B cell (primary cell): Measurements from ENCODE around the gene TIMM44. TPM values are rescaled to one million over a fixed set of nuclear protein-coding genes. Genes with fewer than 3 reads are reported as not detected.

ENCODE experiments used
- polyA plus RNA-seq: library from polyadenylated mRNA; depleted of rRNA; stranded (reverse); fragments of >200 nt; gene quantifications from 2 replicates; pipeline ENCODE4 v1.2.3, GENCODE V29; 2012
- total RNA-seq, 2 donors: library from RNA; stranded (reverse); fragments of 120-200 nt in 1 of 2; gene quantifications; 1 replicate in 1 of 2; 2 replicates in 1 of 2; pipeline versions ENCODE4 v1.2.3 to v1.2.4, GENCODE V29; 2013 to 2022

TIMM44 gene
- total and polyA plus RNA-seq, 2 donors (not counting 1 experiment from before 2014, with no cell fraction given) = 48.9 to 66.5 TPM

Other genes starting within 250 kb of the TIMM44 start
- gene FCER2, start 241.5 kb downstream of the TIMM44 start, total RNA-seq = 16.3 and 17.1 TPM in 2 replicates
- gene FCER2, start 241.5 kb downstream of the TIMM44 start, polyA plus RNA-seq = 419 and 497 TPM in 2 replicates
- gene CLEC4G, start 211.6 kb downstream of the TIMM44 start, total RNA-seq = not detected in 2 replicates
- 0.58 and 1.3 TPM in 2 replicates for gene CLEC4G, start 211.6 kb downstream of the TIMM44 start, polyA plus RNA-seq
- gene CD209, start 196.1 kb downstream of the TIMM44 start, total RNA-seq = not detected in 2 replicates
- gene CD209, start 196.1 kb downstream of the TIMM44 start, polyA plus RNA-seq = 0.10 TPM in 1 of 2 replicates, not detected in the other
- gene CLEC4M, start 180.4 kb downstream of the TIMM44 start, total RNA-seq = 0.52 TPM in 1 of 2 replicates, not detected in the other
- 0.10 TPM in 1 of 2 replicates, not detected in the other for gene CLEC4M, start 180.4 kb downstream of the TIMM44 start, polyA plus RNA-seq
- gene EVI5L, start 113.4 kb downstream of the TIMM44 start, total RNA-seq = 11.2 and 11.8 TPM in 2 replicates
- 6.1 and 7.9 TPM in 2 replicates for gene EVI5L, start 113.4 kb downstream of the TIMM44 start, polyA plus RNA-seq
- gene PRR36, start 69.3 kb downstream of the TIMM44 start, total RNA-seq = not detected in 2 replicates
- gene PRR36, start 69.3 kb downstream of the TIMM44 start, polyA plus RNA-seq = 0.01 and 0.04 TPM in 2 replicates
- gene LRRC8E, start 55.2 kb downstream of the TIMM44 start, total RNA-seq = not detected in 2 replicates
- gene LRRC8E, start 55.2 kb downstream of the TIMM44 start, polyA plus RNA-seq = not detected in 2 replicates
- gene MAP2K7, start 39.8 kb downstream of the TIMM44 start, total RNA-seq = 71.9 and 76.3 TPM in 2 replicates
- 56.0 and 79.7 TPM in 2 replicates for gene MAP2K7, start 39.8 kb downstream of the TIMM44 start, polyA plus RNA-seq
- gene TGFBR3L, start 28.8 kb downstream of the TIMM44 start, total RNA-seq = 0.22 TPM in 1 of 2 replicates, not detected in the other
- gene TGFBR3L, start 28.8 kb downstream of the TIMM44 start, polyA plus RNA-seq = 0.21 and 0.22 TPM in 2 replicates
- 19.3 and 19.9 TPM in 2 replicates for gene SNAPC2, start 23.3 kb downstream of the TIMM44 start, total RNA-seq
- 19.5 and 21.7 TPM in 2 replicates for gene SNAPC2, start 23.3 kb downstream of the TIMM44 start, polyA plus RNA-seq
- not detected in 2 replicates for gene CTXN1, start 17.5 kb downstream of the TIMM44 start, total RNA-seq
- not detected in 2 replicates for gene CTXN1, start 17.5 kb downstream of the TIMM44 start, polyA plus RNA-seq
- 58.3 and 63.5 TPM in 2 replicates for gene ELAVL1, start 62.0 kb upstream of the TIMM44 start, total RNA-seq
- gene ELAVL1, start 62.0 kb upstream of the TIMM44 start, polyA plus RNA-seq = 20.1 and 21.8 TPM in 2 replicates
- not detected in 2 replicates for gene CCL25, start 109.1 kb upstream of the TIMM44 start, total RNA-seq
- gene CCL25, start 109.1 kb upstream of the TIMM44 start, polyA plus RNA-seq = 0.28 TPM in 1 of 2 replicates, not detected in the other
- not detected in 2 replicates for gene FBN3, start 205.9 kb upstream of the TIMM44 start, total RNA-seq
- not detected in 2 replicates for gene FBN3, start 205.9 kb upstream of the TIMM44 start, polyA plus RNA-seq